Endometrial microvascular endothelial cells (primary cell): ENCODE results near the gene HAUS8. TPM values are rescaled to one million over a fixed set of nuclear protein-coding genes. Genes with fewer than 3 reads are reported as not detected.
"Not testable (repeated sequence)": the region's sequence is repeated elsewhere in the genome, so short reads cannot be mapped to it uniquely, and the experiment has no call there.

Experiments
- in situ Hi-C: cut with HindIII; loops from 2 replicates; pipeline ENCODE4 v1.10.0; 2017; ENCODE audit warnings: low sequenced_read_pairs, low pct_unique_long_range_greater_than_20kb; ENCODE audit errors: inconsistent ontology term
- total RNA-seq: library from RNA; depleted of rRNA; stranded (reverse); fragments of >200 nt; gene quantifications from one replicate; pipeline ENCODE4 v1.2.3, GENCODE V29; 2015; ENCODE audit errors: inconsistent ontology term

HAUS8 gene, protein sequence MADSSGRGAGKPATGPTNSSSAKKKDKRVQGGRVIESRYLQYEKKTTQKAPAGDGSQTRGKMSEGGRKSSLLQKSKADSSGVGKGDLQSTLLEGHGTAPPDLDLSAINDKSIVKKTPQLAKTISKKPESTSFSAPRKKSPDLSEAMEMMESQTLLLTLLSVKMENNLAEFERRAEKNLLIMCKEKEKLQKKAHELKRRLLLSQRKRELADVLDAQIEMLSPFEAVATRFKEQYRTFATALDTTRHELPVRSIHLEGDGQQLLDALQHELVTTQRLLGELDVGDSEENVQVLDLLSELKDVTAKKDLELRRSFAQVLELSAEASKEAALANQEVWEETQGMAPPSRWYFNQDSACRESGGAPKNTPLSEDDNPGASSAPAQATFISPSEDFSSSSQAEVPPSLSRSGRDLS
- total RNA-seq, result 14.2 TPM

DNA sequence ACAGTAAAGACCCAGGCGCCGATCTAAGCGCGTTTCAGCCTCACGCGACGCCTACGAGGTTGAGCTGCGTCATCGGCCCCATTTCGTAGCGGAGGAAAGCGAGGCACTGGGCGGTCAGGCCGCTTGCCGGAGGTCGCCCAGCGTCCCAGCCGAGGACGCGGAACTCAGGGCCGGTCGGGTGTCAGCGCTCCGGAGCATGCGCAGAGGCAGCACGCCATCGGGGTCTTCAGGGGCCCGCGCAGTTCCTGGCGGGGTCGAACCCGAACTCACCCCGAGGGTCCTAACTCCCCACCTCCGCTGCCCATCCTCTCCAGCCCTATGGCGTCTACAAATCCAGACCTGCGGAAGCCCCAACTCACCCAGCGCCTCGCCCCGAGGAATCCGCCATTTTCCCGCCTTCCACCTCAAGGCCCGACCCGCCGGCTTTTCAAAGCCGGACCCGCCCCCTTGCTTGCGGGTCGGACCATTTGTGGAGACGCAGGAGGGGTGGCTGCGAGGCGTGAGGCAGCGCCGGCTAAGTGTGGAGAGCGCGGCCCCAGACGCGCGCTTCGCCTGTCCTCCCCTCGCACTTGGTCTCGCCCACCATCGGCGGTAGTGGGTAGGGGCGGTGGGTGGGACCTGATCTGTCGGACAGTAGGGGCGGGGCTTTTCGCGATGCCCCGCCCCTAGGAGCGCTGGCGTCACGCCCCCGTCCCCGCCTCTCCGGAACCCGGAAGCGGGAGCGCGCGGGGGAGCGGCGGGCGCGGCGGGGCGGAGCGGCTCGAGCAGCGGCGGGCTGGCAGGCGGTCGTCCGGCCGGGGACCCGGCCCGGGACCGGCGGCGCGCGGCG is at the start of gene HAUS8, which contains the start of gene MYO9B:
HAUS8 (minus strand) TSS at position 418 of the 829 bp plus-strand sequence; CDS start at position 388, 30 bp downstream.
MYO9B (plus strand) TSS at position 743 of the 829 bp plus-strand sequence. CDS start 25,941 bp downstream, outside the sequence.
- in situ Hi-C loops, result no loop called here

DNA sequence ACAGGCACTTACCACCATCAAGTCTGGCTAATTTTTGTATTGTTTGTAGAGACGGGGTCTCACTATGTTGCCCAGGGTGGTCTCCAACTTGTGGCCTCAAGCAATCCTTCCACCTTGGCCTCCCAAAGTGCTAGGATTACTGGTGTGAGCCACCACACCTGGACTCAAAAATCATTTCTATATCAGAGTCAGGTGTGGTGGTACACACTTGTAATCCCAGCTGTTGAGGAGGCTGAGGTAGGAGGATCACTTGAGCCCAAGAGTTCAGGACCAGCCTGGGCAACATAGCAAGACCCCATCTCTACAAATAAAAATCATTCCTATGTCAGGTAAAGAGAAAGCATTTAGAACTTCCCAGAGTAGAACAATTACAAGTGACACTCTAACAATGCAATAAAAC is 48.8 kb upstream of the HAUS8 start:
- in situ Hi-C loops, result no loop called here

DNA sequence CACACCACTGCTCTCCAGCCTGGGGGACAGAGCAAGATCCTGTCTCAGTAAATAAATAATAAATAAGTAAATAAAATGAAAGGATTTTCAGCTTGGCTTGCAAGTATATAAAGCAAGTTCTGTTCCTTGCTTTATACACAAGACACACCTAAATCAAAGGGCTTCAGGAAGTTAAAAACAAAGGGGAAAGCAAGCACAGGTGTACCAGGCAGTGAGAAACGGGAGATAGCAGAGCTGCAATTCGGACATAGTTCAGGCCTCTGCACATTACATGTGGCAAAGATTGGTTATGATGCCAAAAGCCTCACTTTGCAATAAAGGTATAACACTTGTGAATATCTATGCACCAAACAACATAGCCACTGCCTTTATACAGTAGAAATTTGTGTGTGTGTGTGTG is 47.8 kb upstream of the HAUS8 start:
- in situ Hi-C loops, result no loop called here

DNA sequence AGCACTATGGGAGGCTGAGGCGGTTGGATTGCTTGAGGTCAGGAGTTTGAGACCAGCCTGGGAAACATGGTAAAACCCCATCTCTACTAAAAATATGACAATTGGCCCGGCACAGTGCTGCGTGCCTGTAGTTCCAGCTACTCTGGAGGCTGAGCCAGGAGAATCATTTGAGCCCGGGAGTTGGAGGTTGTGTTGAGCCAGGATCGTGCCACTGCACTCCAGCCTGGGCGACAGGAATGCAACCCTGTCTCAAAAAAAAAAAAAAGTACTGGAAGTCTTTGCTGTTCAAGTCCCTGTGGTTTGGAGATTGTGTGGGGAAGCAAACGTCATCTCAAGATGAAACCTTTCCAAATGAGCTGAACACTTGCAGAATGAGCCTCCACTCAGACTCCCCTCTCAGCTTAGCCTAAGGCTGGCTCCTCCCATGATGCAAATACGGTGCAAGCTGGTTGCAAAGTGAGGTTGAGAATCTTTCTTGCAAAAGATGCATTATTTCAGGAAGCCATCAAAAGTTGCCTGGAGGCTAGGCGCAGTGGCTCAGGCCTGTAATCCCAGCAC is 46.6 kb upstream of the HAUS8 start:
- in situ Hi-C loops, result no loop called here

DNA sequence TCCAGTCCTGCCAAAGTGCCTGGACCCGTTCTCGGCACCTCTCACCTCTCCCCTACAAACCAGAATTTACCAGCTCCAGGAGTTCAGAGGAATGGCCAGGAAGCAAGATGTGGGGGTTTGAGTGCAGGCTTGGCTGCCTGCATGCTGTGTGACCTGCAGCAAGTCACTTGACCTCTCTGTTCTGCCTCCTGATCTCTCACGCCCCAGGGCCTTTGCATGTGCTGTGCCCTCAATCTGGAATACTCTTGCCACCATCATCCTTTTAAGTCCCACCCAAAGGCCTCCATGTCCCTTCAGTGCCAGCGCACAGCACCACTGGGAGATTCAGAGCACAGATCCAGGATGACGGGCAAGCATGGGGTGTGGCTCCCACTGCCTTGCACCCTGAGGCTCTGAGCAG is 43.7 kb upstream of the HAUS8 start:
- in situ Hi-C loops, result no loop called here

DNA sequence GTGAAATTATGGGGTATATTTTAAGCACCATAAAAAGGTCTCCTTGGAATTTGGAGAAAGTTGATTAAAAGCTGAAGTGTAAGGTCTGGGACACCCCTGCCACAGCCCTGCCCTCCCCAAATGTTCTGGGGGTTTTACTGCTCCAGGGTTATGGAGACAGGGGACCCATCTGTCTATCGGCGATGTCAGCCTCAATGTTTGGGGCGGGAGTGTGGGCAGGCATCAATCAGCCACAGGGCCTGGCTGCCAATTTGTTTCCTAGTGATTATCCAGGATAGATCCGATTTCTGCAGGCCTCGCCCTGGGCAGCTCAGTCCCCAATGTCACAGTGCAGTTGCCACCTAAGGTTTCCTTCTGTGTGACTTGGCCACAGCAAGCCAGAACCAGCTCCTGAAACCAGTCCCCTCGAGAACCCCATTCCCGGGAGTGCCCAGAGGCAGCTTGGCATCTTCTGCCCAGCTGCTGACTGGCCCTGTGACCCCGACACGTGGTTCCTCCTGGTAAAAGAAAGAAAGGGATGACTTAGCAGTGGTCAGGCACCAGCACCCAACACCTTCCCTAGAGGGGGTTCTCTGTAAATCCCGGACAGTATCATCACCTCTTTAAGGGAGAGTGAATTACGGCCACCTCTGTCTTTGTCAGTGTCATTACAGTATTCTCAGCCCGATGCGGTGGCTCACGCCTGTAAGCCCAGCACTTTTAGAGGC is 41.9 kb upstream of the HAUS8 start:
- in situ Hi-C loops, result no loop called here

DNA sequence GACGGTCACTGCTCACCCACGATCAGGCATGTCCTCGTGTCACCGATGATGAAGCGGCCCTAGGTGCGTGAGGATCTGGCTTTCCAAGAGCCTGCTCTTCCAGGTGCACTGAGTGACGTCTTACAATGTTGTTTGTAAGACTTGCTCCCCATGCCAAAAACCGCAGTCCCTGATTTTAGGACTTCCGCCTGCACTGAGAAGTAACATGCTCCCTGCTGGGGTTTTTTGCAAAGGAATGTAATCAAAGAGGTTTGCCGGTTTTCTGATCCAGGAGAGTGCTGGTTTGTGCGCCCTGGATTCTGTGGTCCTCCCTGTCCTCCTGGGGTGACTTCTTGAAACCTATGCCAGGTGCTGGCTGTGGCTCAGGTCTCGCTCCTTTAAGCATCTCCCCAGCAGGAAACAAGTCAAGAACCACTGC is 39.2 kb upstream of the HAUS8 start:
- in situ Hi-C loops, result no loop called here

DNA sequence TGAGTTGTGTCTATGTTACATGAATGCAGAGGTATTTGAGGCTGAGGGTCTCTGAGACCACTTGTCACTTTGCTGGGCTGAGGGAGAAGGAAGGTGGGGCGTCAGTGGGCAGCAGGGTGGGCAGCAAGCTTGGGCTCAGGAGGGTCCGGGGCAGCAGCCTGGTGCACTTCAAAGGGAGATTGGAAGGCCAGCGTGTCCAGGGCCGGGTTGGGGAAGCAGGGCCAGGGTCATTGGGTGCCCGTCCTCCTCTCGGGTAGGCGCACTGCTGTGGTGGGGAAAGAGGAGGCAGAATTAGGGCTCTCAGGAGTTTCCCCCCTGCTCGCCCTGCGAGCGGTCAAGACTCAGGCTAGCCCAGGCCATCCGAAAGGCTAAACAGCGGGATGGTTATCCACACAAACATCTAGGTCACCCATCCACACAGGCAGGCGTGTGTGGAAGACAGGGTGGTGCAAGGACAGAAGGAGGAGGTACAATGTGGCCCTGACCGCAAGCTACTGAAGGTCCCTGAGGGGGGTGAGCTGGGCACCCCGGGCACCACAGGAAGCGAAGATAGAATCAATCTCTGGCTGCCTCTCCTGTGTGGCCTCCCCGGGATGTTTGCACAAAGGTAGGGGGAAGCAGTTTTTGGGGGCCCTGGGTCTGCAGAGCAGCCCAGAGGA is 38.0 kb upstream of the HAUS8 start:
- in situ Hi-C loops, result no loop called here

DNA sequence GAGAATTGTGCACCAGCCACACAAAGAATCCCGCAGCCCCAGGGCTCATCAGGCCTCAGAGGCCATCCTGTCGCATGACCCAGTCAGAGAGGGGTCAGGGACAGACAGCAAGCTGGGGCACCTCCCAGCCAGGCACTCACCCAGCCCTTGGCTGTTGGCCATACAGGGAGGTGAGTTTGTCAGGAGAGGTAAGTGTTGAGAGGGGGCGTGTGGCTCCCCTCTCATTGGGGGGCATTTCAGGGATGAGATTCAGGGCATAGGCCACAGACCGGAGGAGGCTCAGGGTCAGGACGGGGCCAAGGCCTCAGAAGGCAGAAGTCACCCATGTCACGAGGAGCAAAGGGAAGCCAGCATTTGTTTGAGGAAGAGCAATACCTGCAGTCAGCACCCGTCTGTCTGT is 37.4 kb upstream of the HAUS8 start:
- in situ Hi-C loops, result no loop called here

DNA sequence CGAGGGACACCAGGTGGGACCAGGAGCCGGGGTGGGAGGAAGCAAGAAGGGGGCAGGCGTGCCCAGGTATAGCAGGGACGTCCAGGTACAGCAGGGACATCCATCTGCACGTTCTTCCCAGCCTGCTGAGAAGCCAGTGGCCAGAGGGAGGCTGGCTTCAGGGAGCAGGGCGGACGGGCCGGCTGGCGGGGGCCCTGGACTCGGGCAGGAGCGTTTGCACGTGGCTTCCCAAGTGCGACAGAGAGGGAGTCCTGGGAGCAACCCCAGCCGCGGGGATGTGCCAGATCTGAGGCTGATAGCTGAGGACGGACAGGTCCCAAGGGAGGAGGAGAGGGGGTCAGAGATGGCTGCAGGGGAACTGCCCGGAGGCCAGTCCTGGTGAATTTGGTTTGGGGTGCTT is 37.0 kb upstream of the HAUS8 start:
- in situ Hi-C loops, result no loop called here

DNA sequence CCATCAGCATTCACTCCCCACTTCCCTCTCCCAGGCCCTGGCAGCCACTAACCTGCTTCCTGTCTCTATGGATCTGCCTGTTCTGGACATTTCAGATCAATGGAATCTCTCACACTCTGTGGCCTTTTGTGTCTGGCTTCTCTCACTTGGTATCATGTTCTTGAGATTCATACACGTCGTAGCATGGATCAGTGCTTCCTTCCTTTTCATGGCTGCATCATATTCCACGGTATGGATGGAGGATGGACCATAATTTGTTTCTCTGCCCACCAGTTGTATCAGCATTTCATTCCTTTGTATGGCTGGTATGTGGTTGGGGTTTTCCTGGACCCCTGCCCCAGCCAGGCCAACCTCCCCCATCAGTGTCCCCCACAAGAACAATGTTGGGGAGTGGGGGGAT is 36.5 kb upstream of the HAUS8 start:
- in situ Hi-C loops, result no loop called here

DNA sequence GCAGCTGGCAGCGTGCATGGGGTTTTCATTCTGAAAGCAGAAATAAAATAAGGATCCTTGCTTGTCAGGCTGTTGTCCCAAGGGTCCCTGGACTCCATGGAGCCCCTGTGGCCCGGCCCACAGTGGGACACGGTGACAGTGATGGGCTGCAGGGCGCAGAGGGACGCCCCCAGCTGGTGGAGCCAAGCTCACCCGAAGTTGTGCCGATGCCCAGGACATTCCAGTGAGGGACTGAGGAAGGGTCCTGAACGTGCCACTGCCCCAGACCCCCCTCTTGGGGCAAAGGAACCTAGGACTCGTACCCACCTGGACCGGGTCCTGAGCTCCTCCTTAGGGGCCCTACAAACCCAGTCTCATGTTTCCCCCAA is 35.3 kb upstream of the HAUS8 start:
- in situ Hi-C loops, result no loop called here

DNA sequence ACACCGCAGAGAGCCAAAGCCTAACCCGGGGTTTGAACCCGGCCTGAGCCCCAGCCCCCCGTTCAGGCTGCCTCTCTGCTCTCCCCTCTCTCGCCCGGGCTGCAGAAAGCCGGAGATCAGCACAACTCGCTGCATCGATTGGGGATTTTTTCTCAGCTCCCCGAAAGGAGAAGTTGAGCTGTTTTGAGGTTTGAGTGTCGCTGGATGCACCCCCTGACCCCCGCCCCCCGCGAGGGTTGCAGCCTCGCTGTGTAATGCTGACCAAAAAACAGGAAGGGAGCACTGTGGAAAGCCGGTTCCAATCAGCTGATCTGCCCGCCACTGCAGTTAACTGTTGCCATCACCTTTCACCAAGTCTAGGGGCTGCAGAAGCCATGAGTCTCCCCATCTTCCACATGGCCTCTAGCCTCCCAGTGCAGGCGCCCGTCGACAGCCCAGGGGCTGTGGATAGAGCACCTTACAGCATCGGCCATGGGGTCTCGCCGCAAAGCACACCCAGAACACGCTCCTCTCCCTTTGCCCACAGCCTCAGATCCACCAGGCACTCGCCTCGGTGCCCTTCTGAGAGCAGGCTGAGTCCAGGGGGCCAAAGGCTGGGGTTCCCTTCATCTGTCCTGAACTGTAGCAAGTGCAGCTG is 34.8 kb upstream of the HAUS8 start:
- in situ Hi-C loops, result no loop called here

DNA sequence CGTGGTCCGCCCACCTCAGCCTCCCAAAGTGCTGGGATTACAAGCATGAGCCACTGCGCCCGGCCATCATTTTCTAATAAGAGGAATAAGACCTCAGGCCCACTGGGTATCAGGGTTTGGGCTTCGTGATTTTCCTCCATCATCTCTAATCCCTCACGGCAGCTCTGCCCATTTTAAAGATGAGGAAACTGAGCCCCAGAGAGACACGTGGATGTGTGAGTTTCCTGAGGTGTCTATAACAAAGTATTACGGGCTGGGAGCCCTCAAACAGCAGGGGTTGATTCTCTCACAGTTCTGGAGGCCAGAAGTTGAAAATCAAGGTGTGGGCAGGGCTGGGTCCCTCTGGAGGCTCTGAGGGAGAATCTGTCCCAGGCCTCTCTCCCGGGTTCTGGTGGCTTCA is 34.0 kb upstream of the HAUS8 start:
- in situ Hi-C loops, result no loop called here

DNA sequence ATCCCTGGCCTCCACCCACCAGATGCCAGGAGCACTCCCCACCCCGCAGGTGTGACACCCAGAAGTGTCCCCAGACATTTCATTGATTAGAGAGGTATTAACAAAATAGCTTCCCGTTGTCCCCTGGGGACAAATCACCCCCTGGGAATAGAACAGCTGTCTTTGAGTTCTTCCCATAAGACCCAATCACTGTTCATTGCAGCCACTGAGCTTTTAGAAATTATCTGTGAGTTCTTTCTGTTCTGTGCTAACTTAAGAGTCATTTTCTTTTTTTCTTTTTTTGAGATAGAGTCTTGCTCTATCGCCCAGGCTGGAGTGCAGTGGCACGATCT is 33.2 kb upstream of the HAUS8 start:
- in situ Hi-C loops, result no loop called here

DNA sequence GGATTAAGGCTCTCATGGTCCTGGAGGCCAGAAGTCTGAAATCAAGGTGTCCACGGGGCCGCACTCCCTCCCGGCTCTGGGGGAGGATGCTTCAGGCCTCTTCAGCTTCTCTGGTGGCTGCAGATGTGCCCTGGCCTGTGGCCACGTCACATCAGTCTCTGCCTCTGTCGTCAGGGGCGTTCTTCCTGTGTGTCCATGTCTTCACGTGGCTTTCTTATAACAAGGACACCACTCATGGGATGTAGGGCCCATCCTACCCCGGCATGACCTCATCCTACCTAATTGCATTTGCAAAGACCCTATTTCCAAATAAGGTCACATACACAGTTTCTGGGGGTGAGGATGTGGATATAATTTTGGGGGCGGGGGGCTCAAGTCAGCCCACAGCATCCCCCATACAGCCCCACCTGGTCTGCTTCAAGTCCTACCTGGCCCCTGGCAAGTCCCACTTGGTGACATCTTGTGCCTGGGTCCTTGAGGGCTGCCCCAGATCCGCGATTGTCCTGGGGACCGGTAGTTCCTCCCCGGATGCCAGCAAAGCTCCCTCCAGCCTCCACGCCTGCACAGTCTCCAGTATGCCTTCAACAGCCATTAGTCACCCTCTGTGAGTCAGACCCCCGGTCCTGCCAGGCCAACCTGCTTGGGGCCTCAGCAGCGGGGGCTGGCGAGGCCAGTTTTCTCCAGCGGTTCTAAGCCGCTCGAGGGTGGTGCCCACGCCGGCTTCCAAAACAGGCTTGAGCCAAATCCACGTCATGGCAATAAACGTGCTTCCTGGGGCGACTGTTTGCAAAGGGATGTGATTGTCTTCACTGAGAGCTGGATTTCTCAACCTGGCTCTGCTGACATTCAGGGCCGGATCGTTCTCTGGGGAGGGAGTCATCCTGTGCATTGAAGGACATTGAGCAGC is 32.5 kb upstream of the HAUS8 start:
- in situ Hi-C loops, result no loop called here

DNA sequence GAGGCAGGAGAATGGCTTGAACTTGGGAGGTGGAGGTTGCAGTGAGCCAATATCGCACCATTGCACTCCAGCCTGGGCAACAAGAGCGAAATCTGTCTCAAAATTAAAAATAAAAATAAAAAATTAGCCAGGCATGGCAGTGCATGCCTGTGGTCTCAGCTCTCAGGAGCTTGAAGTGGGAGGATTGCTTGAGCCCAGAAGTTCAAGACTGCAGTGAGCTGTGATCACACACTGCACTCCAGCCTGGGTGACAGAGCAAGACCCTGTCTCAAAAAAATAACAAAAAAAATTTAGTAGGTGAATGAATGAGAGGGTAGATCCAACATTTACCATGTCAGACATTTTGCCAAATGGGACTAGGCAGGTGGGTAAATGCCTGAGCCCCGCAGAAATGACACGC is 31.7 kb upstream of the HAUS8 start:
- in situ Hi-C loops, result not testable (repeated sequence)
